Measurements from ENCODE around the gene CD8B.
A peak's percentile ranks its signal among the peaks of the same experiment; 100 is the strongest.

The CD8B gene

GRCh38 chr2:86833315-86833714, 28.4 kb downstream of the CD8B start:
- DNase-seq = no peak

DNA sequence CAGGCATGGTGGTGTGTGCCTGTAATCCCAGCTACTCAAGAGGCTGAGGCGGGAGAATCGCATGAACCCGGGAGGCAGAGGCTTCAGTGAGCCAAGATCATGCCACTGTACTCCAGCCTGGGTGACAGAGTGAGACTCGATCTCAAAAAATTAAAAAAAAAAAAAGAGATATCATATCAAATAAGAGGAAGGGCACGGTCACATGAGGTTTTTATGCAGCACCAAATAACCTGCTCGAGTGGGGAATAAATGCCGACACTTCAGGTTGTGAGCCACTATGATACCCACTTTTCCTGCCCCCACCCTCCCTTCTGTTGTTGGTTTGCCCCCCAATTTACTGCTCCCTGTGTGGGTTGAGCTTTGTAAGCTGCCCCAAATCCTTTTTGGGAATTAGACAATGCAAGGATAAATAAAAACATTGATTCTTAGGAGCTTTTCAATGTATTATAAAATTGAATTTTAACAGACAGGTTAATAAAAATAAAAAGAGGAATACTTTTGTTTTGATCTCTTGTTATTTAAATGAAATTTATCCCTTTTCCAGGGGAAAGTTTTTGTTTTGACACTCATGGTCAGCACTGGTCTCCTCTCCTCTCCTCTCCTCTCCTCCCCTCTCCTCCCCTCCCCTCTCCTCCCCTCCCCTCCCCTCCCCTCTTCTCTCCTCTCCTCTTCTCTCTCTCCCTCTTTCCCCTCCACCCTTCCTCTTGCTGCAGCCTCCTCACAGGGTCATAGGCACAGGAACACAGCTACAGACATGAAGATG, 29.2 kb downstream of the CD8B start:
- no peak for DNase-seq

DNA sequence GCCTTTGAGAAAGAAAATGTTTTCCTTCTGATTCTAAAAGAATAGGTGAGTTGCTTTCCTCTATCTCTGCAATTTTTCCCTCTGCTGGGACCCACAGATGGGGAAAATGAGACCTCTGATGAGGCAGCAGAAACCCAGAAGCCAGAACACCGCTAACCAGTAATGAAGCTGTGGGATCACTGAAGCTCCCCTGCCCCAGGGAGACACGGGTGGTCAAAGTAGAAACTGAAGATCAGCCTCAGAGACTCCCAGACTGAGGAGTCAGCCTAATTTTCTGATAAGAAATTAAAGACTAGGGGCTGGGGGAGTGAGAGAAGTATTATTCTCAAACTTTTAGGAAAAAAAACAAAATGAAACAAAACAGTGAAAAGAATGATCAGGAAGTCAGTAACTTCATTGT, 30.1 kb downstream of the CD8B start:
- no peak for DNase-seq

- no peak for DNase-seq
Observed at GRCh38 chr2:86826951-86827350, 34.7 kb downstream of the CD8B start.

DNA sequence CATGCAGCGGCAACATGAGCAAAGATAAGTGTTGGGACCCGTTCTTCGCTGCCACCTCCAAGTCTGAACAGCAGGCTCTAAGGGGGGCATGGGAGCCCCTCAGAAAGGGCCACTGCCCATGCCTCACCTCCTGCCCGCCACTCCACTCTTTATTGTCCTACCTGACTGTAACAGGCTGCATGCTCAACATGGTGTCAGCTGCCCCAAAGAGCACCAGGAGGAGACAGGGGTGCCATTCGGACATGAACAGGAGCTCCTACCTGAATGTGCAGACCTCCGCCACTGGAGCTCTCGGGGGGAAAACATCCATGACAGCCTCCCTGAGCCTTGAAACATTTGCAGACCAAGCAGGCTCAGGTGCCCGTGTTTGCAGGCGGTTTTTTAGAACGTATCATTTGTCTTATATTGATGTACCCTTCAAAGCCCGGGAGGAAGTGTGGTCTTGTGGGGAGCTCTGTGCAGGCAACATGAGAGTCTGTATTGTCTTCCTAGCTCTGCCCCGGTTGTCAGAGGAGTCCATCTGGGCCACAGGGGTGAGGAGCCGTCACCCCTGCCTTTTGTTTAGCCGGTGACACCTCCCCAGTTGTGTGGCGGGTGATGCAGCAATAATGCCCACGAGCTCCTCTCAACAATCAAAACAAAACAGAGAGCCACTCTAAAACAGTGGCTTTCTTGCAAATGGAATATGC, 35.8 kb downstream of the CD8B start:
- no peak for DNase-seq

DNA sequence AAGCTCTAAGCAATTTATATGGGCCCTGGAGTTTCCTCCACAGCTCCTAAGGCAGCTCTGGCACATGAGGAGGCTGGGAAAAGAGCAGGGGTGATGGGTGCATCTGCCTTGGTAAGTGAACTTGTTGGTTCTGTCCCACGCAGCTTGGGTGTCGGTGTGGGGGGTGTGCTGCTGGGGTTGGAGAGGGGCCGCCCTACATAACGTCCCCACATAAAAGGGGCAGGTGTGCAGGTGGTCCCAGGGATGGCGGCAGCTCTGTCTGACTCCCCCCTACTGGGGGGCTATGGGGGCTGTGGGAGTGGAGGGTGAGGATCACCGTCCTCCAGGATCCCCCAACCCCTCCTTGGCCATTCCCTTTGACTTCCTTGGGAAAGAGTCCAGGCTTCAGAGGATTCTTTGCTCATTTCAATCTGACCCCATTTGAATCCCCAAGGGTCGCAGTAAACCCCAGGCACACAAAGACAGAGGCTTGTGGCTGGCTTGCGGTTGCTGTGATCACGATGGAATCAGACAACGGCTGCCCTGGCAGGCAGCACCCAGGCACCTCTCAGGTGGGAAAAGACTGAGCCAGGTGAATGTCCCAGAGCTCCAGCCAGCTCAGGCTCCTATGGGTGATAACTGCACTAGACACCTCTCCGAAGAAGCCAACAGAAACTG, 36.5 kb downstream of the CD8B start:
- no peak for DNase-seq

DNA sequence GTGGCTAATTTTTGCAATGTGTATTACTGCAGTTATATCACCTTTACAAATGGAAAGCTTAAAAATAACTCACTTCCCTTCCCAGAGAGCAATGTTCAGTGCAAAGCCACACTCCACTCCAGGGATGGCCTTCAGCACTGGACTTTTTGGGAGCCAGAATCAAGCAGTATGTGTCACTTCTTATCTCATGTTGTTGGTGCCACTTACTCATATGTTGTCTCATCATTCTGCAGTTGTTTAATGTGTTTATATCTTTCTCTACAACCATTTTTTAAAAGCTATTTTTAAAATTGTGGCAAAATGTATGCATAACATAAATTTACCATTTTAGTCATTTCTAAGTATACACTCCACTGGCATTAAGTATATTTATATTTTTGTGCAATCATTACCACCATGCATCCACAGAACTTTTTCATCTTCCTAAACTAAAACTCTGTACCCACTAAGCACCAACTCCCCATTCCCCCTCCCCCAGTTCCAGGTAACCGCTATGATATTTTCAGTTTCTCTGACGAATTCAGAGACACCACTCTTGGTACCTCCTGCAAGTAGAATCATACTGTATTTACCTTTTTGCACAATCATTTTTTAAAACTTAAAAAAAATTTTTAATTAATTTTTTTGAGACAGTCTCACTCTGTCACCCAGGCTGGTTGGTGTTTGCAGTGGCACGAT, 38.9 kb downstream of the CD8B start:
- DNase-seq = no peak

- DNase-seq = no peak
Observed at GRCh38 chr2:86821842-86822241, 39.8 kb downstream of the CD8B start.

DNA sequence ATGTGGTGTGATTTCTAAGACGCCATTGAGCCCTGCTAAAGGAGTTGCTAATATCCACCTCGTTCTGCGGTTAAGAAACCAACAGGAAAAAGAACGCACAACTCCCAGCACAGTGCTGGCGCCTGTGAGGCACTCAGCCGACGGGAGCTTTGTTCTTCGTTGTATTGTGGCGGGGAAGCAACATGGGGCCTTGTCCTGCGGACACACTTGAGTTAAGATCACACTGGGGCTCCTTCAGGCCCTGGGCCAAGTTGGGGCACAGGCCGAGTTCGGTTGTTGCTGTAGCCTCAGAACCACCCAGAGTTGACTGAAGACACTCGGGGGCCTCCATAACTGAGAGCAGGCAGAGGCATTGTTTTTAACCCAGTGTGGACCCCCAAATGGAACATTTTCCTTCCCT, 40.4 kb downstream of the CD8B start:
- DNase-seq = no peak

DNA sequence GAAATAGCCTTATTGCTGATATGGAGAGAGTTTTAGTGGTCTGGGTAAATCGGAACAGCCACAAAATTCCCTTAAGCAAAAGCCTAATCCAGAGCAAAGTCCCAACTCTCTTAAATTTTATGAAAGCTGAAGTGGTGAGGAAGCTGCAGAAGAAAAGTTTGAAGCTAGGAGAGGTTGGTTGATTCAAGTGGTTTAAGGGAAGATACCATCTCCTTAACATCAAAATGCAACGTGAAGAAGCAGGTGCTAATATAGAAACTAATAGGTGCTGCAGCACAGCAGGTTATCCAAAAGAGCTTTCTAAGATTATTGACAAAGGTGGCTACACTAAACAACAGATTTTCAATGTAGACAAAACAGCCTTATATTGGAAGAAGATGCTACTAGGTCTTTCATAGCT, 42.7 kb downstream of the CD8B start:
- DNase-seq = no peak

GRCh38 chr2:86818114-86818801, 43.4 kb downstream of the CD8B start:
- no peak for DNase-seq

DNA sequence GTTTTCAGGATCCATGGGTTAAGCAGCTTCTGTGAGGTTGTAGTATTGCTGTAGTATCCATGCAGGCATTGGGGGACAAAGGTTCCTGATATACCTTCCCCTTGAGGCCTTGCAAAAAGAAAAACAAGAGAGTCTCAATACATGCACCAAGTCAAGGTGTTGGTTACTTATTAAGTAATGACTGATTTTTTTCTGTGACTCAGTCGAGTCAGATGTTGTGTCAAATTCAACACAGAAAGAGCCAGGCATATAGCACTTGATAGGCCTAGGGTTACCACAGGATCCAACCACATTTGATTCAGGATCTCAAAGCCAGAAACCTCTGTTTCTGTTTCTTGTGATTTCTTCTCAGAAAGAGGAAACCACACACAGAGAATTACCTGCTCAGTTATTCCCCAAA, 46.1 kb downstream of the CD8B start:
- DNase-seq = no peak

DNA sequence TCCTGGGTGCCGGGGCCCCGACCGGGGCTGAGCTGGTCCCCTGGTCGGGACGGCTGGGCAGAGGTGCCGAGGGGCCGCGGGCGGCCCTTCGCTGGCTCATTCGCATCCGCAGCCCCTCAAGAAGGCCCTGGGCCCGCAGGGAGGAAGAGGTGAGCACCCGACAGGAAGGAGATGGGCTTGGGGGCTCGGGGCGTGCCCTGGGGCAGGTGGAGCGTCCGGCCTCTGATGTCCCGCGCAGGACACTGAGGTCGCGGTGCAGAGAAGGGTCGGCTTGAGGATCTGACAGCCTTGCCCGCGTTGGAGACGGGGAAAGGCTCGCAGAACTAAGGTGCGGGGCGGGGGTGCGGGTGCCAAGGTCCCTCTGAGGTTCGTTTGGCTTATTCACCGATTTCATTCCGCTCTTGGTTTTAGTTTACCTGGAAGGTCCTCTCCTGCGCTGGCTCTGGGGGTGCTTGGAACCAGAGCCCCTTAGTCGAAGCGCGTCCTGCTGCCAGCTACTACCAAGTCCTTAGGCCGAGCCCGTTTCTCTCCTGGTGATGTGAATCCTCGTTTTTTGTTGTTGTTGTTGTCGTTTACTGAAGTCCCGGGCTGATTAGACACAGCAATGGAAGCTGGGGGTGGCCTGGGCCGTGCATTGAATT, 52.1 kb downstream of the CD8B start:
- no peak for DNase-seq

DNA sequence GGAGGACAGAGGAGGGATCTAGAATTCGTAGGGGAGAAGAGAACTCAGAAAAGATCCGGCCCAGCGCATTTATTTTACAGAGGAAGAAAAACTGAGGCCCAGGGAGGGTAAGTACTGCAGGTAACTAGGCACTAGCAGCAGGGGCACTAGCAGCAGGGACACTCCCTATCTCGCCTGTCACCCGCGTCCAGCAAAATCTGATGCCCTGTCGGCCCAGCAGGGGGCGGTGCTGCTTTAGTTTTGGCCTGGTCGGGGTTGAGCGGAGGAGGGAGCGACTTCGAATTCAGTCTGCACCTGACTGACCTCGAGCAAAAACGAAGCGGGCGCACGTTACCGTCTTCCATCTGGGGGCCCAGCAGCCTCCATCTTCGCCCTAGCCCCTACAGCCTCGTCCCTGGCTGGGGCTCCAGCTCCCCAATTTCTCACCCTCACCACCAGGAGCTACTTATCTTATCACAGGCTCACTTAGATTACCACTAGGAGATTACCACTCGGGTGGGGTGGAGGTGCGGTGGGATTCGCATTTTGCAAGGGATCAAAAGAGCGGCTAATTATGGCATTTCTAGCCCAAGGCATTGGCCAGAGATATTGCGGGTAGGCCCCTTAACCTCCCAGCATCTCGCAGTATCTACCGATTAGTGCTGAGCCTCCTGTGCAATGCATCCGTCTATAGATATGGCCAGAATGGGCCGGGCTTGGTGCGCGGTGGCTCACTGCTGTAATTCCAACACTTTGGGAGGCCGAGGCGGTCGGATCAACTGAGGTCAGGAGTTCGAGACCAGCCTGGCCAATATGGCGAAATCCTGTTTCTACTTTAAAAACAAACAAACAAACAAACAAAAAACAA, 53.1 kb downstream of the CD8B start:
- peak; percentile 54 for DNase-seq

DNA sequence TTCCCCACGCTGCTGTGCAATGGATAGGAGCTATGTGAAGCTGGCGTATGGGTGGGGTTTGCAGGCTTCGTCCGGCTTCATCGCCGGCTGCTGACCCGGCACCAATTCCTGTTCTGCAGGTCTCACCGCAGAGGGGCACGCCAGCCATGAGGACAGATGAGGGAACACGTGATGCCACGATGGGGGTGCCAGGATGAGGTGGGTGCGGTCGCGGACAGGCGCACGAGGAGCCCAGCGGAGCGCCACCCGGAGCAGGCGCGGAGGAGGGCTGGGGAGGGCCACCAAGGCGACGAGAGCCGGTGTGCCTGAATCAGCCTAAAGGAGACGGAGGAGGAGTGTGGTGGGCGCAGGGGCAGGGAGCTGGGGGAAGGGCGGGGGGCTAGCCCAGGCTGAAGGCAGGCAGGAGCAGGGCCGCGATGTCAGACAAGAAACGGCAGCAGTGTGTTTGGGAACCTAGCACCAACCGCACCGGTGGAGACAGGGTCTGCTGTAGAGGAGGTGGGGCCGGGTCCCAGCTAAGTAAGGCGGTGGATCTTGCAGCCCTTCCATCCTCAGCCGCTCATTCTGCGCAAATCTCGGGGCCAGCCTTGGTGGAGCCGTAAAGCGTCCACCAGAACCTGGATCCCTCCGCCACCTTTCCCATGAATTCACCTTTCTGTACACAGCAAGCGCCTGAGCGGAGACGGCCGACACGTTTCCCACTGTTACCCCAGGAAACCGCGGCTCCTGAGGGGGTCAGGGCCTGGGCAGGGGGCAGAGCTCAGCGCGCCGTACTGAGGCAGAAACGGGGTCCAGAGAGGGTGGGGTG, 54.0 kb downstream of the CD8B start:
- peak; percentile 22 for DNase-seq

DNA sequence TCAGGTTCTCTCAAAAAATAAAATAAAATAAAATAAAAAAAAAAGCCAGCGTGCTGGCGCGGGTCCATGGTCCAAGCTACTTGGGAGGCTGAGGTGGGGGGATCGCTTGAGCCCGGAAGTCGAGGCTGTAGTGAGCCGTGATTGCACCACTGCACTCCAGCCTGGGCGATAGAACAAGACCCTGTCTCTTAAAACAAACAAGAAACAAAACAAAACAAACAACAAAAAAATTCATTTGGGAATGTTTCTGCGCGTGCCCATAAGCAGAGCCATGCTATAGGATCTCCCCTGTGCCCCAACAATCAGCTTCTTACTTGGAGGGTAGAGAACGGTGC, 54.6 kb downstream of the CD8B start:
- no peak for DNase-seq

DNA sequence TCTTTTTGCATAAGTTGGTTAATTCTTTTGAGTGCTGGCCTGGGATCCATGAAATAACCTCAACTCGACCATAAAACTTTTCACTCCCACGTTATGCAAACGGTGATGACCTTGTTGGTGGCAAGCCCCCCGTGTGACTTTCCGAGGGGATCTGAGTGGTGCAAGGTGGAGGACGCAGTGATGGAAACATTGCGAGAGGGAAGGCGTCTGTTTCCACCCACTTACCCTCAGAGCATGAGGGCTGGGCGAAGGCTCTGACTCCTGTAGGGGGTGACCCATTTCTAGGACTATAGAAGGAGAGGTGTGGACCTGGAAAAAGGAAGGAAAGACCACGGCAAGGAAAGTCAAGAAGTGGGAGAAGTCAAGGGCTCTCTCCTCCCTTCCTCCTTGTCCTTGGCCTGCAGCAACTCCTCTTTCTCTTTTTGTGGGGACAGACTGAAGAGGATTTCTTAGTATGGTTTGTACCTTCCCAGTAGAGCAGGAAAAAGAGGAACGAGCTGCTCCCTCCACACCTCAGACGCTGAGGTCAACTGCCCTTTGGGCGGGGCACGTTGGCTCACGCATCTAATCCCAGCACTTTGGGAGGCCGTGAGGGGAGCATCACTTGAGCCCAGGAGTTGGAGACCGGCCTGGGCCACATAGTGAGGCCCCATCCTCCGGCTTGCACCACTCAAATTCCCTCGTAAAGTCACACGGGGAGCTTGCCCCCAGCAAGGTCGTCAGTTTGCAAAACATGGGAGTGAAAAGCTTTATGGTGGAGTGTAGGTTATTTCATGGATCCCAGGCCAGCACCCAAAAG, 55.4 kb downstream of the CD8B start:
- no peak for DNase-seq

GRCh38 chr2:86800856-86801567, 60.7 kb downstream of the CD8B start:
- DNase-seq = no peak

- DNase-seq = no peak
Observed at GRCh38 chr2:86794861-86795260, 66.8 kb downstream of the CD8B start.
